GM19240 (cell line): ENCODE results near the gene SMIM17.

Experiments used
- DNase-seq: peaks from one replicate; pipeline ENCODE4 v3.0.0; 2011; ENCODE audit warnings: low spot score; ENCODE audit not compliant: insufficient read length

Gene SMIM17

GRCh38 chr19:56642711-56643459 is at the start of gene SMIM17:
Gene SMIM17, plus strand, starts transcription at chr19:56643159. Its CDS starts 2,509 bp downstream, at chr19:56645668.
- DNase-seq: no peak

DNA sequence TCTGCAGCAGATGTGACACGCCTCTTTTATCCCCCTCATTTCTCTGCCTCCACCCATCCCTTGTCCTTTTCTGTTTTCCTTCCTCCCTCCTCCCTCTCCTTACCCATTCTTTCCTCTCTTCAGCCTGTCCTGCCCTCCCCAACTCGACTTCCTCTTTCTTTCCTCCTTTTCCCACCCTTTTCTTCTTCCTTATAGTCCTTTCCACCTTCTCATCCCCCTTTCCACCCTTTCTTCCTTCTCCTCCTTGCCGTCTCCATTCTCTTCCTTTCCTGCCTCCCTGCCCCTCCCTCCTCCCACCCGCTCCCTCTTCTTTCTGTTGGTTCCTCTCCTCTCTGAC is 48.5 kb upstream of the SMIM17 start:
- DNase-seq: no peak

GRCh38 chr19:56594783-56595547 is 48.0 kb upstream of the SMIM17 start, which contains the start of gene ZNF71:
Gene ZNF71, plus strand, starts transcription at chr19:56595302. Its CDS starts 6,257 bp downstream, at chr19:56601559.
- peak; percentile 95 for DNase-seq

- DNase-seq: no peak
Measured at GRCh38 chr19:56595548-56595899, 47.4 kb upstream of the SMIM17 start.

DNA sequence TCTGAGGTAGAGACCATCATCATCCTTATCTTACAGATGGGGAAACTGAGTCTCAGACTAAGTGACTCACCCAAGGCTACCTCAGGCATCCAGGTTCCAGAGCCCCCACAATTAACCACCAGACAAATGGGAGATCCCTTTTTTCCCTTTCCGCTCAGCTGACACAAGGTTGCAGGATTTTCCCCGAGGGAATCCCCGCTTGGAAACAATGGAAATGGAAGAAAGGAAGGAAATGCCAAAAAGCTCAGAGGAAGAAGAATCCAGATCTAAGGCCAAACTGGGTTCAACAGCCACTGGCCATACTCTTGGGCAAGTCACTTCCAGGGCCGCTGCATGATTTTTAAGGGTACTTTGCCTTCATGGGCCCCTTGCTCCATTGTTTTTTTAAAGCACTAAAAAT is 46.3 kb upstream of the SMIM17 start:
- DNase-seq: no peak

GRCh38 chr19:56597696-56598095 is 45.3 kb upstream of the SMIM17 start:
- DNase-seq: no peak

DNA sequence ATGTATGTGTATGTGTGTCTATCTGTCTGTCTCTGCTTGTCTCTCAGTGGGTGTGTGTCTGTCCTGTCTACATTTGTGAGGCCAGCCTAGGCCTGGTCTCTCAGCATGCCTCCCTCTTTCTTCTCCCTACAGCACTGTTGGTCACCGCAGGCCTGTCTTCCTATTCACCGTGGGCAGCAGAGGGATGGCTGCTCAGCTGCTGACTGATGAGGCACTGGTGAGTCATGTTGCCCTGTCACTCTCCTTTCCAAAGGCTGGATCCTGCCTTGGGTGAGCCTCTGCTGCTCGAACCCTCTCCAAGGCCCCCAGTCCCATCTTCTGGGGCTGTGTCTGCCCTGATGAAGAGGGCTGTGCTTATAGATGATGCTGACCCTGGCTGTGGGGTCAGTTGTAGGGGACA is 41.6 kb upstream of the SMIM17 start:
- no peak for DNase-seq

DNA sequence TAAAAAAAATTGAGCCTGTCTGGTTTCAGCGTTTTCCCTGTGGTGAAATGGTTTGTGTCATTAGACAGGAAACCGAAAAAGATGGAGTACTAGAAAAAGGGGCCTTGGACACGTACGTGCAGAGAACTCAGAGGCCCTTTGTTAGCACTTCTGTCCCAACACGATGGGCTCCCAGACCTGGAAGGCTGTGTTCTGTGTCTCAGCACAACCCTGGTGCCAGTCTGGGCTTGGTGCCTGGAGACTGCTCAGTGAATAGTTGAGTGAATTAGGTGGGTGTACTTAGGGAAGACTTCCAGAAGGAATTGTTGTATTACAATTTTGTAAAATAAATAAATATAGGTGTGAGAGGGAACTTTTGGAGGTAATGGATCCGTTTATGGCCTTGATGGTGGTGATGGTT is 39.1 kb upstream of the SMIM17 start:
- DNase-seq: no peak

- DNase-seq: no peak
Measured at GRCh38 chr19:56608274-56608964, 34.5 kb upstream of the SMIM17 start.

GRCh38 chr19:56611288-56611687 is 31.7 kb upstream of the SMIM17 start:
- no peak for DNase-seq

- no peak for DNase-seq
Measured at GRCh38 chr19:56612737-56613136, 30.2 kb upstream of the SMIM17 start.

DNA sequence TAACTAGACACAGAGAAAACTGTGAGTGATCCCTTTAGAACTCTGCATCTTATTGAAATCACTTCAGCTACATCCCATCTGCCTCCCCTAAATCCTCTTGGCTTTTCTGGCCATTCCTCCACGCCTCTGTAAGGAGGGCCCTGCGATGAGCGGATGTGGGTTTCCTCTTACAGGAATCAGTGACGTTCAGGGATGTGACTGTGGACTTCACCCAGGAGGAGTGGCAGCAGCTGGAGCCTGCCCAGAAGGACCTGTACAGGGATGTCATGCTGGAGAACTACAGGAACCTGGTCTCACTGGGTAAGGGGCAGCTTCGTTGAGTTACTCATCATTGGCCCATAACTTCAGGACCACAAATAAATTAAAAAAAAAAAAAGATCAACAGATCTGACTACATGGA is 29.3 kb upstream of the SMIM17 start:
- DNase-seq: no peak

GRCh38 chr19:56617531-56617930 is 25.4 kb upstream of the SMIM17 start:
- no peak for DNase-seq

DNA sequence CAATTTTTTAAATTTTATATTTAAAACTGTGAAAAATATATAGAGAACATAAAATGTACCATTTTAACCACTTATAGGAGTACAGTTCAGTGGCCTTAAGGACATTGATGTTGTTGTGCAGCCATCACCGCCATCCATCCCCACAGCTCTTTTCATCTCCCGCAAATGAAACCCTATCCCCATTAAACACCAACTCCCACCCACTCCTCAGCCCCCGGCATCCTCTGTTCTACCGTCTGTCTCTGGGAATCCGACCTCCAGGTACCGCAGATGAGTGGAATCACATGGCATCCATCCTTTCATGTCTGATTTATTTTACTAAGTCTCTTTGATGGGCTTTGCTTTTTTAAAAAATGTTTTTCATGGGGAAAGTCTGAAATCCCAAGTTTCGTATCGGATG is 23.8 kb upstream of the SMIM17 start:
- DNase-seq: no peak

DNA sequence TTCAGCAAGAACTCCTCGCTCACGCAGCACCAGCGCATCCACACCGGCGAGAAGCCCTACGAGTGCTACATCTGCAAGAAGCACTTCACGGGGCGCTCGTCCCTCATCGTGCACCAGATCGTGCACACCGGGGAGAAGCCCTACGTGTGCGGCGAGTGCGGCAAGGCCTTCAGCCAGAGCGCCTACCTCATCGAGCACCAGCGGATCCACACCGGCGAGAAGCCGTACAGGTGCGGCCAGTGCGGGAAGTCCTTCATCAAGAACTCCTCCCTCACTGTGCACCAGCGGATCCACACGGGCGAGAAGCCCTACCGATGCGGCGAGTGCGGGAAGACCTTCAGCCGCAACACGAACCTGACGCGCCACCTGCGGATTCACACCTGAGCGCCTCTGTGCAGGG is 20.6 kb upstream of the SMIM17 start:
- no peak for DNase-seq

DNA sequence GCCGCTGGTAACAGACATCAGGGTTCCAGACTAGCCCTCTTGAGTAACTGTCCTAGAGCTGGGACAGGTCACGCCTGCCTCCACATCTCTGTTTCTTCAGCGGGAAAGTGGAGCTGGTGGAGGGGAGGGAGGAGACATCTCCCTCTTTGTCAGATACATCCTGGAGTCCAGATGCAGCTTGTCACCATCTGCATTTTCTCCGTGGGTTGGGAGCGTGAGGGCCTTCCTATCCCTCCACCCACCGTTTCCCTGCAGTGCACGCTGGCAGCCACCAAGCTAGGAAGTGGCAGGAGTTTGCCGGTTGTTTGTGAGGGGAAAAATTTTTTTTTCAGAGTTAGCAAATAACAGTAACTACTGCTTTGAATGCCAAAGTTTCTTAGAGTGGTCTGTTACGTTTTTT is 20.0 kb upstream of the SMIM17 start:
- DNase-seq: no peak

DNA sequence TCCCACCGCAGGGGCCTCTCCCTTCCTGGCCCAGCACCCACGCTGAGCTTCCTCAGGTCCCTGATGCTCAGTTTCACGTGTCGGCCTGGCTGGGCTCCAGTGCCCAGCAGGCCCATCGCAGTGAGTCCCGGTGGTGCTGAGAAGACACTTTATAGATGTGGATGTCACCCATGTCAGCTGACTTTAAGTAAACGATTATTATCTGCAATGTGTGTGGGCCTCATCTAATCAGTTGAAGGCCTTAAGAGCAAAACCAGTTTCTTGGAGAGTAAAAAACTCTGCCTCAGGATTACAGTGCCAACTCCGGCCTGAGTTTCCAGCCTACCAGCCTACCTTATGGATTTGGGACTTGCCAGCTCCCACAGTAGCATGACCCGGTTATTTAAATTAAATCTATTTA is 17.3 kb upstream of the SMIM17 start:
- no peak for DNase-seq

GRCh38 chr19:56633021-56633420 is 9.9 kb upstream of the SMIM17 start:
- DNase-seq: no peak

- no peak for DNase-seq
Measured at GRCh38 chr19:56637976-56638555, 4.9 kb upstream of the SMIM17 start.

DNA sequence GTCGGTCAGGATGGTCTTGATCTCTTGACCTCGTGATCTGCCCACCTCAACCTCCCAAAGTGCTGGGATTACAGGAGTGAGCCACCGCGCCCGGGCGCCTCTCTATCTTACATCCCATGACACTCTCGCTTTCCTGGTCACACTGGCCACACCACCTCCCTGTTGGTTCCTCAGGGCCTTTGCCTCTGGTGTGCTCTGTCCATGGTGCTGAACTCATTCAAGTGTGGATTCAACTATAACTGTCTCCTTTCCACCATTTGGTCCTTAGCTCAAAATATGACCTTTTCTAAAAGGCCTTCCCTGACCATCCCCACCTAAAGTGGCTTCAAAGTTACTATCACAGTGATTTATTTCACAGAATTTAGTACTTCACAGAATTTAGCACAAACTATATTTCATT is 3.7 kb upstream of the SMIM17 start:
- no peak for DNase-seq

- no peak for DNase-seq
Measured at GRCh38 chr19:56643460-56643955, 549 bp downstream of the SMIM17 start.

DNA sequence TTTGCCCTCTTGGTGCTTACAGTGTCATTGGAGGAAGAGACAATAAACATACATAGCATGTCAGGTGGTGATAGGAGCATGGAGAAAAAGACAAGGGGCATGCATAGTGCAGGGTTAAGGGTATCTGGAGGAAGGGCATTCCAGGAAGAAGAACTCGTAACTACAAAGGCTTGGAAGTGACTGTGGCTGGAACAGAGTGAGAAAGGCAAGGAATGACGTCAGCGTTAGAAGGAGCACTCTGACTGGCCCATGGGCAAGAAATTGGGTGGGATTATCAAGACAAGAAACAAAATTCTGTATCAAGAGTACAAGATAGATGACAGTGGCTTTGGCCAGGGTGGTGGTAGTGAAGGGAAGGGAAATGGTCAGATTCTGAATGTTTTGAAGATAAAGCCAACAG is 11.2 kb downstream of the SMIM17 start:
- no peak for DNase-seq
